BJ (cell line): Measurements from ENCODE around the gene CD300LG. TPM values are rescaled to one million over a fixed set of nuclear protein-coding genes. Genes with fewer than 3 reads are reported as not detected.
"Not testable (repeated sequence)": the region's sequence is repeated elsewhere in the genome, so short reads cannot be mapped to it uniquely, and the experiment has no call there.

Experiments
- CTCF ChIA-PET: fragments of 350-600 bp; formaldehyde crosslinking; extraction: SDS; loops from one replicate; lab custom pipeline; 2021; ENCODE audit warnings: antibody characterized with exemption, inconsistent platforms; lab: Yijun Ruan, JAX
- POLR2A ChIA-PET: fragments of 300-600 bp; sonication (Branson Sonifier 250); formaldehyde crosslinking; extraction: SDS; loops from one replicate; lab custom pipeline; 2021; ENCODE audit warnings: antibody characterized with exemption; lab: Charles Lee
- DNase-seq: peaks from one replicate; pipeline ENCODE4 v3.0.0-alpha.2; 2011; ENCODE audit warnings: low read depth
- H3K27me3 ChIP-seq: 2 replicates; pipeline ENCODE4 v1.6.0; 2011; ENCODE audit warnings: low read length; ENCODE audit not compliant: control insufficient read depth, insufficient read depth
- H3K36me3 ChIP-seq: 2 replicates; pipeline ENCODE4 v1.5.1; 2011; ENCODE audit warnings: low read length; ENCODE audit not compliant: control insufficient read depth, insufficient read depth
- H3K4me3 ChIP-seq: 2 replicates; pipeline ENCODE4 v1.5.1; 2011; ENCODE audit warnings: low read depth, mild to moderate bottlenecking, control low read depth, low read length
- polyA plus RNA-seq: library from polyadenylated mRNA; depleted of rRNA; stranded (reverse); fragments of >200 nt; gene quantifications from 2 replicates; pipeline ENCODE4 v1.2.3, GENCODE V29; 2011
- TF ChIP-seq, protein P1 (sequence below): IDR thresholded peaks from 2 replicates; pipeline ENCODE4 v1.5.1; 2011; ENCODE audit warnings: low read depth, mild to moderate bottlenecking, control low read depth, inconsistent platforms, low read length, moderate library complexity; ENCODE audit not compliant: insufficient read depth

CD300LG gene
- polyA plus RNA-seq, 1 experiment = not detected

DNA sequence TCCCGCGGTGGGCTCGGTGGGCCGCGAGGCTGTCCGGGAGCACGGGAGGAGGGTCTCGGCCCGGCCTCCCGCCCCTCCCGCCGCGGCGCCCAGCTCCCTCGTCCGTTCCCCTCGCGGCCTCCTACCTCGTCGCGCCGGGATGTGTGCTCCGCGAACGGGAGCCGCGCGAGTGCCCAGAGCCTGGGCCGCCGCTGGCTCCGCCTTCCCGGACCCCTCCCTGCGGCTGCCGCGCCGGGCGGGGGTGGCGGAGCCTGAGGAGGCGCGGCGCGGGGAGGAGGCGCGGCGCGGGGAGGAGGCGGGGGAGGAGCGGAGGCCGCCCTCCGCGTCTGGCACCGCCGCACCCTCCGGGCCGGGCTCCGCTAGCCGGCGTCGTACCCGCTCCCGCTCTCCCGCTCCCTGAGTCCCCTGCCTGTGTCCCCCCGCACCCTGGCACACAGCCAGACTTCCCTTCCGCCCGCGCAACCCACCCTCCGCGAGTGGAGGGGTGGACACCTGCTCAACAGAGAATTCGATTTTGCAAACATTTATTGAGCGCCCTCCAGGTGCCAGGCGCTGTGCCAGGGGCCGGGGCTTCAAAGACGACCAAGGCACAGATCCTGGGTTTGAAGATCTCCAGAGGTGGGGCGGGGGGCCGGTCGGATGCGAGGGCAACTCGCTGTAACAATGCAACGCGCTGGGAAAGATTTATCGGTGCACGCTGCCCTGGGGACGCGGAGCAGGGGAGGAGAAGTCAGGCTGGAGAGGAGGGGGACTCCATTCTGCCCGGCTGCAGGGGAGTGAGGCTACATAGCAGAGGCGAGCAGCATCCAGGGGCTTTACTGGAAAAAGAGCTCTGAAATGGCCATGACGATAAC lies 13.8 kb upstream of the CD300LG start, which contains the start of gene MPP3:
Gene MPP3 (minus strand): TSS at position 171 of the 854 bp plus-strand sequence. CDS start 1,240 bp downstream, outside the sequence.
- DNase-seq = no peak
- peak within 1 kb of the TSS; percentile 64 for H3K4me3 ChIP-seq
- H3K27me3 ChIP-seq = no peaks in the 10 kb centered on the region
- TF ChIP-seq, protein P1, sequence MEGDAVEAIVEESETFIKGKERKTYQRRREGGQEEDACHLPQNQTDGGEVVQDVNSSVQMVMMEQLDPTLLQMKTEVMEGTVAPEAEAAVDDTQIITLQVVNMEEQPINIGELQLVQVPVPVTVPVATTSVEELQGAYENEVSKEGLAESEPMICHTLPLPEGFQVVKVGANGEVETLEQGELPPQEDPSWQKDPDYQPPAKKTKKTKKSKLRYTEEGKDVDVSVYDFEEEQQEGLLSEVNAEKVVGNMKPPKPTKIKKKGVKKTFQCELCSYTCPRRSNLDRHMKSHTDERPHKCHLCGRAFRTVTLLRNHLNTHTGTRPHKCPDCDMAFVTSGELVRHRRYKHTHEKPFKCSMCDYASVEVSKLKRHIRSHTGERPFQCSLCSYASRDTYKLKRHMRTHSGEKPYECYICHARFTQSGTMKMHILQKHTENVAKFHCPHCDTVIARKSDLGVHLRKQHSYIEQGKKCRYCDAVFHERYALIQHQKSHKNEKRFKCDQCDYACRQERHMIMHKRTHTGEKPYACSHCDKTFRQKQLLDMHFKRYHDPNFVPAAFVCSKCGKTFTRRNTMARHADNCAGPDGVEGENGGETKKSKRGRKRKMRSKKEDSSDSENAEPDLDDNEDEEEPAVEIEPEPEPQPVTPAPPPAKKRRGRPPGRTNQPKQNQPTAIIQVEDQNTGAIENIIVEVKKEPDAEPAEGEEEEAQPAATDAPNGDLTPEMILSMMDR = no peak
- ChIA-PET CTCF (interaction anchor here (1.9 kb wide), 1 partner anchor 13 kb away, joined by 15 read pairs; the partner anchor contains the start of gene CD300LG), POLR2A (no interaction called here)
- peaks cover 15% of the 10 kb centered on the region for H3K36me3 ChIP-seq

DNA sequence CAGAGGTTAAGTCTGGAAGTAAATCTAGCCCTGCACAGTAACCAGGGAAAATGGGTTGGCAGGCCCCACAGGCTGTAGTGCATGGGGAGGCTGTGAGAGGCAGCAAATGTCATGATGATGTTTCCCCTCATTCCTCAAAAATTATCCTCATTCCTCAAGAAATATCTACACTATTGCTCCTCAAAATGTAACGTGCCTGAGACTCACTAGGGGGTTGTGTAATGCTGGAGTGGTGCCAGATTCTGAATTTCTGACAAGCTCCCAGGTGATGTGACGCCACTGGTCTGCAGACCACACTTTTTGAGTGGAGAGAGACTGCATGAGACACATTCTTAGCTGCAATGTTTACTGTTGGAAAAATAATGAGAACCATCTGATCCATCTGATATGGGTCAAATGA lies 12.9 kb upstream of the CD300LG start:
- POLR2A ChIA-PET = no interaction called here
- Histone ChIP-seq H3K27me3 (no peaks in the 10 kb centered on the region), H3K36me3 (peaks cover 12% of the 10 kb centered on the region), H3K4me3 (no peak overlapping the region)
- CTCF ChIA-PET = interaction anchor here (1.9 kb wide), 1 partner anchor 12 kb away, joined by 15 read pairs; the partner anchor contains the start of gene CD300LG
- no peak for DNase-seq
- TF ChIP-seq, protein P1 = no peak

DNA sequence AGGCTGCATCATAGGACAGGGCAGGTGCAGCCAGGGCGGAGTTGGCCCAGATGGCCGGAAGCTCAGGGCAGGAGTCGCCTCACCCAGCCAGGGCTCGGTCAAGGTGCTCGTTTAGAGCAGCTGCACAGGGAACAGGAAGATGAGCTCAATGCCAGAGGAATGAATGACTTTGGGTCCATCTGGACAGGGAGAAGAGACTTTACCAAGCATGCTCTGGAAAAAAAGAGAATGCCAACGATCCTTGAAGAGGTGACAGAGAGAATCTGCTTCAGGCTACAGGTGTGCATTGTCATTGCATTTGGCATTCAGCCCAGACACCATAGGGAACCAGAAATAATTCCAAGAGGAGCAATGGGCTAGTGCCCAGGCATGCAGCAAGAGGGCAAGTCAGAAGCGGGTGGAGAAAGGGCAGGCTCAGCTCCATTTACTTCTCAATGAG lies 7.3 kb upstream of the CD300LG start:
- no peaks in the 10 kb centered on the region for H3K36me3 ChIP-seq
- TF ChIP-seq, protein P1 = no peak
- DNase-seq = no peak
- ChIA-PET CTCF (interaction anchor here (0.8 to 1.3 kb wide), 3 partner anchors 10 to 73 kb away, joined by 3 to 4 read pairs (median 4); no protein-coding TSS in a partner anchor), POLR2A (no interaction called here)
- no peak overlapping the region for H3K4me3 ChIP-seq
- peaks cover 5% of the 10 kb centered on the region for H3K27me3 ChIP-seq

DNA sequence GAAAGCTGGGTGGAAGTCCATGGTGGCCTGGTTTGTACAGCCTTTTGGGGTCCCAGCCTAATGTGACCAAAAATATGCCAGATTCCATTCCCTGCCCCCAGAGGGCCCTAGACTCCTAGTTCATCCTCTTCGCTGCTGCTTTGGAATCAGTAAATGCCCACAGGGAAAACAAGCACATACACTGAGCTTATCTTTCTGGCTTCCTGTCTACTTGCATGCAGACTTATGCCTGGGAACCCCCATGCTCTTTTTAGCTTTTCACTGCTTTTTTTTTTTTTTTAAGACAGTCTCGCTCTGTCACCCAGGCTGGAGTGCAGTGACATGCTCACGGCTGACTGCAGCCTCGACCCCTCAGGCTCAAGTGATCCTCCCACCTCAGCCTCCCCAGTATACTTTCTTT lies 6.2 kb upstream of the CD300LG start:
- Histone ChIP-seq H3K27me3 (peaks cover 5% of the 10 kb centered on the region), H3K4me3 (no peak overlapping the region), H3K36me3 (no peaks in the 10 kb centered on the region)
- TF ChIP-seq, protein P1 = no peak
- CTCF ChIA-PET = interaction anchor here (1.1 to 1.3 kb wide), 3 partner anchors 12 to 74 kb away, joined by 3 to 4 read pairs (median 3); no protein-coding TSS in a partner anchor
- POLR2A ChIA-PET = no interaction called here
- DNase-seq = no peak

DNA sequence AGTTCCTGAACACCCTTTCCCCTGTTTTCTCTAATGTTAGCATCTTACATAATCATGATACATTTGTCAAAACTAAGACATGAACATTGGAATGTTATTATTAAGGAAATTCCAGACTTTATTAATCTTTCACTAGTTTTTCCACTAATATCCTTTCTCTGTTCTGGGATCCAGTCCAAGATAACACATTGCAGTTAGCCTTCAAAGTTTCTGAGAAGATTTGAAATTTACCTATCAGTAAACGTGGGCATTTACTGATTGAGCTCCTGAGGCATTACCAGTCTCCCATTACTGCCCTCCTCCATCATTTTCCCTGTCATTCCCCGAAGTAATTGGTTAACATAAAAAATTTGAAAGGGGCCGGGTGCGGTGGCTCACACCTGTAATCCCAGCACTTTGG lies 5.7 kb upstream of the CD300LG start:
- POLR2A ChIA-PET = interaction anchor here (0.6 kb wide), 1 partner anchor 23 kb away, joined by 5 read pairs; no protein-coding TSS in a partner anchor
- H3K36me3 ChIP-seq = no peaks in the 10 kb centered on the region
- CTCF ChIA-PET = interaction anchor here (0.6 to 1.3 kb wide), 4 partner anchors 11 to 74 kb away, joined by 3 to 4 read pairs (median 3); no protein-coding TSS in a partner anchor
- H3K27me3 ChIP-seq = peaks cover 5% of the 10 kb centered on the region
- H3K4me3 ChIP-seq = no peak overlapping the region
- TF ChIP-seq, protein P1 = no peak
- DNase-seq = no peak

DNA sequence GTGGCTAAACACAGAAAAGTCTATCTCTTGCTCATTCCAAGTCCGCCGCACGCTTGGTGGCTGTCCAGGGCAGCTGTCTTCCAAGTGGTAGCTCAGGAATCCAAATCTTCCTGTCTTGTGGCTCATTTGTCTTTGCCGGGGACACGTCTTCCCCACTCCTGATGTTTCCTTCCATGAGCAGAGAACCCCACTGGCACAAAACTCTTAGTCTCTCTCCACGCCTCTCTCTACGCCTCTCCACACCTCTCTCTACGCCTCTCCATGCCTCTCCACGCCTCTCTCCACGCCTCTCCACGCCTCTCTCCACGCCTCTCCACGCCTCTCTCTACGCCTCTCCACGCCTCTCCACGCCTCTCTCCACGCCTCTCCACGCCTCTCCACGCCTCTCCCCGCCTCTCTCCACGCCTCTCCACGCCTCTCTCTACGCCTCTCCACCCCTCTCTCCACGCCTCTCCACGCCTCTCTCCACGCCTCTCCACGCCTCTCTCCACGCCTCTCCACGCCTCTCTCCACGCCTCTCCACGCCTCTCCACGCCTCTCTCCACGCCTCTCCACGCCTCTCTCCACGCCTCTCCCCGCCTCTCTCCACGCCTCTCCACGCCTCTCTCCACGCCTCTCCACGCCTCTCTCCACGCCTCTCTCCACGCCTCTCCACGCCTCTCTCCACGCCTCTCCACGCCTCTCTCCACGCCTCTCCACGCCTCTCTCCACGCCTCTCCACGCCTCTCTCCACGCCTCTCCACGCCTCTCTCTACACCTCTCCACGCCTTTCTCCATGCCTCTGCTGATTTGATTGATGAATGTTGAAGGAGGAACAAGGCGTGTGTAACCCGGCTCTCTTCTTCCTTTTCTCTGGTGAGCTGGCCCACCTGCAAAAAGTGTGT lies 4.6 kb upstream of the CD300LG start:
- not testable (repeated sequence) for H3K4me3 ChIP-seq, H3K27me3 ChIP-seq, DNase-seq, H3K36me3 ChIP-seq
- ChIA-PET POLR2A (interaction anchor here (0.6 kb wide), 1 partner anchor 25 kb away, joined by 5 read pairs; no protein-coding TSS in a partner anchor), CTCF (interaction anchor here (1.0 to 1.3 kb wide), 3 partner anchors 10 to 76 kb away, joined by 3 to 5 read pairs (median 4); no protein-coding TSS in a partner anchor)
